HFF-Myc (cell line): ENCODE data around the gene PPP2R5A.

ENCODE experiments used
- DNase-seq: peaks from one replicate; pipeline ENCODE4 v3.0.0-alpha.2; 2011; ENCODE audit warnings: low read depth; ENCODE audit errors: extremely low read depth
- H3K4me3 ChIP-seq: replicated peaks from 2 replicates; pipeline ENCODE4 v1.5.1; 2011; ENCODE audit warnings: low read depth, mild to moderate bottlenecking, control low read depth, low read length
- TF ChIP-seq, protein P1 (sequence below): IDR thresholded peaks from 2 replicates; pipeline ENCODE4 v1.5.1; 2012; ENCODE audit warnings: mild to moderate bottlenecking, low read depth, low read length, control low read depth; ENCODE audit errors: missing control alignments

The PPP2R5A gene

DNA sequence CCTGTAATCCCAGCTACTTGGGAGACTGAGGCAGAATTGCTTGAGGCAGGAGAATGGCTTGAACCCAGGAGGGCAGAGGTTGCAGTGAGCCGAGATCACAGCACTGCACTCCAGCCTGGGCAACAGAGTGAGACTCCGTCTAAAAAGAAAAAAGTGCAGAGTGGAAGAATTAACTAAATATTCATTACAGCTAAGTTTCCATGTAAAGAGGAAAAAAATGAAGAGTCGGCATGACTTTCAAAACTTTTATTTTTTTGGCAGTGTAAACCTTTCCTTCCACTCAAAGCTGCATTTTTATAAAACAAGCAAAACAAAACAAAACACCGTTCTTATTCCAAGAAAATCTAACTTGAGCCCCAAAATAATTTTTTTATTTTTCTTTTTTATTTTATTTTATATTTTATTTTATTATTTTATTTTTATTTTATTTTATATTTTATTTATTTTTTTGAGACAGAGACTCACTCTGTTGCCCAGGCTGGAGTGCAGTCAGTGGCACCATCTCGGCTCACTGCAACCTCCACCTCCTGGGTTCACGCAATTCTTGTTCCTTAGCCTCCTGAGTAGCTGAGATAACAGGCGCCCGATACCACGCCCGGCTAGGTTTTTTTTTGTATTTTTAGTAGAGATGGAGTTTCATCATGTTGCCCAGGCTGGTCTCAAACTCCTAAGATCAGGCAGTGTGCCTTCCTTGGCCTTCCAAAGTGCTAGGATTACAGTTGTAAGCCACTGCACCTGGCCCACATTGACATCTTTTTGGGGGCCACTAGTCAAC lies 66.6 kb downstream of the PPP2R5A start:
- TF ChIP-seq, protein P1, sequence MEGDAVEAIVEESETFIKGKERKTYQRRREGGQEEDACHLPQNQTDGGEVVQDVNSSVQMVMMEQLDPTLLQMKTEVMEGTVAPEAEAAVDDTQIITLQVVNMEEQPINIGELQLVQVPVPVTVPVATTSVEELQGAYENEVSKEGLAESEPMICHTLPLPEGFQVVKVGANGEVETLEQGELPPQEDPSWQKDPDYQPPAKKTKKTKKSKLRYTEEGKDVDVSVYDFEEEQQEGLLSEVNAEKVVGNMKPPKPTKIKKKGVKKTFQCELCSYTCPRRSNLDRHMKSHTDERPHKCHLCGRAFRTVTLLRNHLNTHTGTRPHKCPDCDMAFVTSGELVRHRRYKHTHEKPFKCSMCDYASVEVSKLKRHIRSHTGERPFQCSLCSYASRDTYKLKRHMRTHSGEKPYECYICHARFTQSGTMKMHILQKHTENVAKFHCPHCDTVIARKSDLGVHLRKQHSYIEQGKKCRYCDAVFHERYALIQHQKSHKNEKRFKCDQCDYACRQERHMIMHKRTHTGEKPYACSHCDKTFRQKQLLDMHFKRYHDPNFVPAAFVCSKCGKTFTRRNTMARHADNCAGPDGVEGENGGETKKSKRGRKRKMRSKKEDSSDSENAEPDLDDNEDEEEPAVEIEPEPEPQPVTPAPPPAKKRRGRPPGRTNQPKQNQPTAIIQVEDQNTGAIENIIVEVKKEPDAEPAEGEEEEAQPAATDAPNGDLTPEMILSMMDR: no peak
- no peak for DNase-seq
- no peak overlapping the region for H3K4me3 ChIP-seq

DNA sequence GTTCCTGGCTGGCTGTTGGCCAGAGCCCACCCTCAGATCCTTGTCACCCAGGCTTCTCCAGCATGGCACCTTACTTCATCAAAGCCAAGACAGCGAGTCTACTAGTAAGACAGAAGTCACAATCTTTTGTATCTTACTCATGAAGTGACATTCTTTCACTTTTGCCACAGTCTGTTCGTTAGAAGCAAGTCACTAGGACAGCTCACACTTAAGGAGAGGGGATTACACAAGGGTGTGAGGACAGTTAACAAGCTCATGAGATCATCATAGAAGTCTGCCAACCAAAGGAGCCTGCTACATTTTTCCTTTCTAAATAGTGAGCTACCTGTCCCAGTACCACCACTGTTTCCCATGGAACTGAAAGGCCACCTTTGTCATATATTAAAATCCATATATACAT lies 68.0 kb downstream of the PPP2R5A start:
- TF ChIP-seq, protein P1: no peak
- no peak overlapping the region for H3K4me3 ChIP-seq
- DNase-seq: no peak

DNA sequence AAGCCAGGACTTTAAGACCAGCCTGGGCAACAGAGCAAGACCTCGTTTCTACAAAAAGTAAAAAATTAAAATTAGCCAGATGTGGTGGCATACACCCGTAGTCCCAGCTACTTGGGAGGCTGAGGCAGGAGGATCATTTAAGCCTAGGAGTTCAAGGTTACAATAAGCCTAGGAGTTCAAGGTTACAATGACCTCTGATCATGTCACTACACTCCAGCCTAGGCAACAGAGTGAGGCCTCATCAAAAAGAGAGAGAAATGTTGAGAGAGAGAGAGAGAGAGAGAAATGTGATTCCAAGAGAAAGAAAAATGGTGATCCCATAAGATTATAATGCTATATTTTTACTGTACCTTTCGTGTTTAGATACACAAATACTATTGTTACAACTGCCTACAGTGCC lies 69.3 kb downstream of the PPP2R5A start:
- H3K4me3 ChIP-seq: no peak overlapping the region
- TF ChIP-seq, protein P1: no peak
- DNase-seq: no peak

DNA sequence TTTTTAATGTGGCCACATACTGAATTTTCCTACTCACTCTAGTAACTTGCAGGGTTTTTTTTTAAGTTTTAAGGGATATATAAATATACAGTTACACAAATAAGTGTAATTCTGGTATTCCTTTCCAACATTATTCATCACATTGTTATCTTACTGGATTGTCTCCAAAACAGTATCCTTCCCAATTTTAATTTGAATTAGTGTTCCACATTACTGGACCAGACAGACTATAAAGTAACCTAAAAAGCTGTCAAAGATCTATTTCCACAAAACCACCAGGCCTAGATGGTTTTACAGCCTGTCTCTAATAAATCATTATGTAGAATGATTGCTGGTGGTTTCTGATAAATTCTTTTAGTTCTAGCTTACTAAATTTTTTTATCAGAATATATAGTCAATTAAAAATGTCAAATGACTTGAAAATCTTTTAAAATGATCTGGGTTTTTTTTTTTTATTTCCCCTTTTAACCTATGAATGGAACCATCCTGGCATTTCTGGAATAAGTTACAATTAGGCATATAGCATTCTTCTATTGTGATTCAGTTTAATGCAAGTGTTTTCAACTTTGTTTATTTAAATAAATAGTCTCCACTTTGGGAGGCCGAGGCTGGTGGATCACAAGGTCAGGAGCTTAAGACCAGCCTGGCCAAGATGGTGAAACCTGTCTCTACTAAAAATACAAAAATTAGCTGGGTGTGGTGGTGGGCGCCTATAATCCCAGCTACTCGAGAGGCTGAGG lies 70.2 kb downstream of the PPP2R5A start:
- TF ChIP-seq, protein P1: no peak
- no peak overlapping the region for H3K4me3 ChIP-seq
- DNase-seq: no peak

DNA sequence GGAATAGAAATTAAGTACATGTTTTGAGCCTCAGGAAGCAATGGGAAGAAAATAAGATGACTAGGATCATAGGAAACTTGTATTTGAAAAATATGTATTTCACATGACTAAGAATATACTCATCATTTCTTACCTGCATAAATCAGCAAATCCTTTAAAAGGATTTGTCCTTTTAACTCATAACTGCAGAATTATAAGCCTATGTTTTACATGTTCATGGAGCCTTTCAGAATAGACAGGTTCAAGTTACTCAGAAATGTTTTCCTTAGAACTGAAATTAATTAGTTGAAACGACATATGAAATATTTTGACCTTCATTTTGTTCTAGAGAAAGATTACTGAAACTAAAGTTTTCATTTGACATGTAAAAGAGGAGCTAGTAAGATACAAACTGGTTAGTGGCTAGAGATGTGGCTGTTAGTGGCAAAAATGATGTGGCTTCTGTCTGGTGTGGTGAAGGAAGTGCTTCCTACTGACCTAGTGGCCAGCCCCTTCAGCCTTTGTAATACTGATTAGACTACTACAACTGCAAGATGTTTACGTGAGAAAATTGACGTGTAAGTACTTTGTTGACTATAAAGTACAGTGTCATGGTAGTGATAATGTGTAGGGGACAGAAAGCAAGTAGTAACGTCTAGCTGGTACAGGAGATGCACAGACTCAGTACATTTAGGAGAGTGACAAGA lies 74.7 kb downstream of the PPP2R5A start:
- no peak for DNase-seq
- no peak overlapping the region for H3K4me3 ChIP-seq
- TF ChIP-seq, protein P1: no peak

DNA sequence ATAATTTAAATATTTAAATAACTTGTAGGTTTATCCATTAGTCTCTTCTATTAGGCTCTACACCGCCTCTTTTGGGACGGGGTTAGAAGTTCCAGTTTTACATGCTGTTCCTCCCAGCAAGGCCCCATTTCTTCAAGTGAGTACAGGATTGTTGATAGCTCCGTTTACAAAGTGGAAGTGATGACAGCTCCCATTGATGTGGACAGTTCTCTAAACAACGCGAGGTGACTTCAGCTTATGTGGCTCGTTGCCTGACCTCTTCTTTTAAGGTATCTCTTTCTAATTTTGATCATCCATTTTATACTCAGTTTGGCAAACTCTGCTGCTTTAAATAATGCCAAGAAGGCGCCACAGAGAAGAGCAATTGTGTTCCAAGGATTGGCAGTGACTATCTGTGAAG lies 79.8 kb downstream of the PPP2R5A start:
- TF ChIP-seq, protein P1: no peak
- no peak overlapping the region for H3K4me3 ChIP-seq
- no peak for DNase-seq
